HEK293 (cell line): ENCODE data around the gene LAMTOR4.

Source experiments
- CTCF ChIA-PET: fragments of 350-600 bp; formaldehyde crosslinking; extraction: SDS; loops from one replicate; lab custom pipeline; 2021; ENCODE audit warnings: antibody characterized with exemption; lab: Yijun Ruan, JAX
- POLR2A ChIA-PET: fragments of 300-600 bp; formaldehyde crosslinking; extraction: SDS; loops from one replicate; lab custom pipeline; 2020; ENCODE audit warnings: antibody characterized with exemption, inconsistent platforms; lab: Yijun Ruan, JAX
- H3K27ac ChIP-seq: fragments of 200-500 bp; sonication (Bioruptor generic); 2 replicates; pipeline ENCODE4 v1.5.1; 2014; ENCODE audit warnings: low read depth, low read length, control low read depth, inconsistent platforms; ENCODE audit errors: extremely low read depth
- H3K36me3 ChIP-seq, 2 experiments: fragments of 200-500 bp in 1 of 2; sonication (Bioruptor generic) in 1 of 2; 1 replicate in 1 of 2; 2 replicates in 1 of 2; pipeline ENCODE4 v1.5.1; 2014 to 2017; ENCODE audit warnings: inconsistent platforms in 2 of 2, low read length in 2 of 2; ENCODE audit not compliant: control insufficient read depth in 2 of 2, insufficient read depth in 1 of 2
- H3K4me1 ChIP-seq: fragments of 200-500 bp; sonication (Bioruptor generic); 2 replicates; pipeline ENCODE4 v1.5.1; 2014; ENCODE audit warnings: mild to moderate bottlenecking, low read length, inconsistent platforms; ENCODE audit not compliant: control insufficient read depth, insufficient read depth
- H3K4me3 ChIP-seq: 2 replicates; pipeline ENCODE4 v1.5.1; 2011; ENCODE audit warnings: low read depth, mild to moderate bottlenecking, control low read depth, low read length, moderate library complexity
- H3K9me3 ChIP-seq: fragments of 200-500 bp; sonication (Bioruptor generic); 2 replicates; pipeline ENCODE4 v1.5.1; 2014; ENCODE audit warnings: low read depth, low read length, inconsistent platforms; ENCODE audit not compliant: control insufficient read depth, insufficient read depth
- KLF10 ChIP-seq: fragments of 450-650 bp; IDR thresholded peaks from 2 replicates; pipeline ENCODE4 v1.5.1; 2018; ENCODE audit warnings: missing biosample characterization, mild to moderate bottlenecking, missing genetic modification characterization
- KLF8 ChIP-seq: fragments of 450-650 bp; formaldehyde crosslinking; IDR thresholded peaks from 2 replicates; pipeline ENCODE4 v1.5.1; 2016; ENCODE audit warnings: missing biosample characterization, missing genetic modification characterization
- RBAK ChIP-seq: fragments of 450-650 bp; formaldehyde crosslinking; IDR thresholded peaks from 2 replicates; pipeline ENCODE4 v1.5.1; 2016; ENCODE audit warnings: missing biosample characterization, missing genetic modification characterization
- SP2 ChIP-seq: fragments of 450-650 bp; formaldehyde crosslinking; IDR thresholded peaks from 2 replicates; pipeline ENCODE4 v1.5.1; 2016; ENCODE audit warnings: missing biosample characterization, missing genetic modification characterization
- SP3 ChIP-seq: fragments of 450-650 bp; formaldehyde crosslinking; IDR thresholded peaks from 2 replicates; pipeline ENCODE4 v1.5.1; 2016; ENCODE audit warnings: missing biosample characterization, missing genetic modification characterization
- SP7 ChIP-seq: fragments of 450-650 bp; formaldehyde crosslinking; IDR thresholded peaks from 2 replicates; pipeline ENCODE4 v1.5.1; 2016; ENCODE audit warnings: missing biosample characterization, missing genetic modification characterization
- TRIM28 ChIP-seq: IDR thresholded peaks from 2 replicates; pipeline ENCODE4 v1.6.1; 2011; ENCODE audit warnings: low read length, control low read depth, borderline replicate concordance
- ZFHX2 ChIP-seq: fragments of 450-650 bp; formaldehyde crosslinking; conservative IDR thresholded peaks from 2 replicates; pipeline ENCODE4 v1.5.1; 2016; ENCODE audit warnings: missing biosample characterization, missing genetic modification characterization
- ZIC2 ChIP-seq: fragments of 450-650 bp; formaldehyde crosslinking; IDR thresholded peaks from 2 replicates; pipeline ENCODE4 v1.5.1; 2016; ENCODE audit warnings: missing biosample characterization, missing genetic modification characterization
- ZNF19 ChIP-seq: fragments of 450-650 bp; formaldehyde crosslinking; IDR thresholded peaks from 2 replicates; pipeline ENCODE4; 2016; ENCODE audit warnings: missing biosample characterization, missing genetic modification characterization, low read depth
- ZNF202 ChIP-seq: fragments of 450-650 bp; formaldehyde crosslinking; IDR thresholded peaks from 2 replicates; pipeline ENCODE4 v1.5.1; 2016; ENCODE audit warnings: missing biosample characterization, missing genetic modification characterization, borderline replicate concordance
- ZNF24 ChIP-seq: fragments of 450-650 bp; formaldehyde crosslinking; IDR thresholded peaks from 2 replicates; pipeline ENCODE4 v1.5.1; 2016; ENCODE audit warnings: missing biosample characterization, missing genetic modification characterization
- ZNF366 ChIP-seq: fragments of 450-650 bp; formaldehyde crosslinking; conservative IDR thresholded peaks from 2 replicates; pipeline ENCODE4 v1.5.1; 2016; ENCODE audit warnings: missing biosample characterization, missing genetic modification characterization
- ZNF394 ChIP-seq: fragments of 450-650 bp; formaldehyde crosslinking; IDR thresholded peaks from 2 replicates; pipeline ENCODE4 v1.5.1; 2016; ENCODE audit warnings: missing biosample characterization, missing genetic modification characterization, mild to moderate bottlenecking, moderate library complexity, borderline replicate concordance
- ZNF521 ChIP-seq: fragments of 450-650 bp; formaldehyde crosslinking; IDR thresholded peaks from 2 replicates; pipeline ENCODE4 v1.5.1; 2017; ENCODE audit warnings: missing biosample characterization, mild to moderate bottlenecking, missing genetic modification characterization
- ZNF529 ChIP-seq: fragments of 450-650 bp; formaldehyde crosslinking; IDR thresholded peaks from 2 replicates; pipeline ENCODE4 v1.5.1; 2017; ENCODE audit warnings: missing genetic modification characterization, missing biosample characterization; ENCODE audit not compliant: insufficient replicate concordance
- ZNF654 ChIP-seq: fragments of 450-650 bp; formaldehyde crosslinking; IDR thresholded peaks from 2 replicates; pipeline ENCODE4 v1.5.1; 2016; ENCODE audit warnings: low read depth, missing biosample characterization, missing genetic modification characterization
- ZNF707 ChIP-seq: fragments of 450-650 bp; formaldehyde crosslinking; IDR thresholded peaks from 2 replicates; pipeline ENCODE4 v1.5.1; 2016; ENCODE audit warnings: missing biosample characterization, missing genetic modification characterization
- ZNF777 ChIP-seq: fragments of 450-650 bp; formaldehyde crosslinking; IDR thresholded peaks from 2 replicates; pipeline ENCODE4 v1.5.1; 2017; ENCODE audit warnings: missing biosample characterization, missing genetic modification characterization, borderline replicate concordance
- ZNF791 ChIP-seq: fragments of 450-650 bp; formaldehyde crosslinking; IDR thresholded peaks from 2 replicates; pipeline ENCODE4 v1.5.1; 2016; ENCODE audit warnings: missing biosample characterization, missing genetic modification characterization
- ZSCAN16 ChIP-seq: fragments of 450-650 bp; formaldehyde crosslinking; IDR thresholded peaks from 2 replicates; pipeline ENCODE4 v1.5.1; 2016; ENCODE audit warnings: missing biosample characterization, missing genetic modification characterization
- ZXDB ChIP-seq: fragments of 450-650 bp; formaldehyde crosslinking; IDR thresholded peaks from 2 replicates; pipeline ENCODE4 v1.5.1; 2016; ENCODE audit warnings: missing biosample characterization, missing genetic modification characterization
- TF ChIP-seq, protein P1 (sequence below): IDR thresholded peaks from 2 replicates; pipeline ENCODE4 v1.6.1; 2011; ENCODE audit warnings: mild to moderate bottlenecking, low read depth, low read length, borderline replicate concordance
- TF ChIP-seq, protein P2 (sequence below): fragments of 450-650 bp; formaldehyde crosslinking; IDR thresholded peaks from 2 replicates; pipeline ENCODE4 v1.5.1; 2016; ENCODE audit warnings: missing biosample characterization, missing genetic modification characterization
- TF ChIP-seq, protein P3 (sequence below): fragments of 450-650 bp; formaldehyde crosslinking; IDR thresholded peaks from 2 replicates; pipeline ENCODE4 v1.5.1; 2016; ENCODE audit warnings: missing biosample characterization, missing genetic modification characterization, low read depth
- TF ChIP-seq, protein P4 (sequence below): fragments of 450-650 bp; formaldehyde crosslinking; IDR thresholded peaks from 2 replicates; pipeline ENCODE4 v1.5.1; 2016; ENCODE audit warnings: missing biosample characterization, missing genetic modification characterization
- TF ChIP-seq, protein P5 (sequence below): fragments of 450-650 bp; formaldehyde crosslinking; IDR thresholded peaks from 2 replicates; pipeline ENCODE4 v1.5.1; 2017; ENCODE audit warnings: missing biosample characterization, missing genetic modification characterization

LAMTOR4 gene

DNA sequence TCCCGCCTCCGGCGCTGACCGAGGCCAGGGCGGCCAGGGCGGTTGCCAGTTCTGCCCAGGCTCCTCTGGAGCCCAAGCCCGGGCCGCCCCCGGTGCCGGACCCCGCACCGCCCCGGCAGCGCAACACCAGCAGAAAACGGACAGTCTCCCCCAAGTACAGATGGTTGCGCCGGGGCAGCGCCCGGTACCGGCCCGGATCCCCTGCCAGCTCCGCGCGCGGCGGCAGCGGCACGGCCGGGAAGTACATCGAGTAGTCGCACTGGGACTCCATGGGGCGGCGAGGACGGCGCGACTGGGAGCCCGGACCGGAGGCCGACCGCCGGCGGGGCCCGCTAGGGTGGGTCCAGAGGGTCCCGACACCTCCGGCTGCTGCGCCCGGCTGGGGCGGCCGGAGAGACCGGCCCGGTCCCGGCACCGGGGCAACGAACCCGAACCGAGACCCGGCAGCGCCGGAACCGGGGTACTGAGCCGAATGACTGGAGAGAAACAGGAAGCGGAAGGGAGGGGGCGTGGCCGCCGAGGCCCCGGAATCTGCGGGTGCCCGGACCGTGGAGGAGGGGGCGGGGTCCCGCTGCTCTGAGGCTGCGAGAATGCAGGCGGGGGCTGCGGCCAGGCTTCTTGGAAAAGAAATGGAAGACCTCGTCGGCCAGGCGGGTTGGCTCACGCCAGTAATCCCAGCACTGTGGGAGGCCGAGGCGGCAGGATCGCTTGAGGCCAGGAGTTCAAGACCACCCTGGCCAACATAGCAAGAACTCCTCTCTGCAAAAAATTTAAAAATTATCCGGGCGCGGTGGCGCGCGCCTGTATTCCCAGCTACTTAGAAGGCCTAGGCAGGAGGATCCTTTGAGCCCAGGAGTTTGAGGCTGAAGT is 9.7 kb downstream of the LAMTOR4 start, which contains the start of gene TRAPPC14:
TSS of gene TRAPPC14 (minus strand) at position 495 of the 870 bp plus-strand sequence. CDS start at position 271, 224 bp downstream.
- ChIA-PET POLR2A (interaction anchor here (1.0 to 4.3 kb wide), 5 partner anchors 10 to 64 kb away, joined by 3 to 38 read pairs (median 5); partner anchors contain the start of genes GAL3ST4, GPC2, LAMTOR4 and STAG3), CTCF (interaction anchor here (0.6 to 1.9 kb wide), 4 partner anchors 11 to 450 kb away, joined by 3 to 7 read pairs (median 4); no protein-coding TSS in a partner anchor)
- Histone ChIP-seq H3K27ac (peak within 1 kb of the TSS; percentile 67), H3K9me3 (no peaks in the 10 kb centered on the region), H3K4me3 (peak within 1 kb of the TSS; percentile 80), H3K36me3 (peaks cover 0 to 36% of the 10 kb centered on the region in 2 experiments; a peak in 1 of 3 replicates), H3K4me1 (peaks cover 3% of the 10 kb centered on the region; the same call in 1 of the 2 replicates)
- TF ChIP-seq ZNF202 (tag by site-specific recombination) (no peak), RBAK (tag by site-specific recombination) (no peak), ZFHX2 (tag by site-specific recombination) (peak; percentile 71), ZSCAN16 (tag by site-specific recombination) (0 out of 2 replicates have a peak, but pooled peaks have one; percentile 12), ZIC2 (tag by site-specific recombination) (peak; percentile 73), ZNF521 (tag by site-specific recombination) (no peak), ZXDB (tag by site-specific recombination) (peak; percentile 61; the same call in 1 of the 2 replicates), ZNF529 (tag by site-specific recombination) (no peak), SP3 (tag by site-specific recombination) (peak; percentile 90), ZNF19 (no peak), ZNF654 (tag by site-specific recombination) (no peak), ZNF394 (0 out of 2 replicates have a peak, but pooled peaks have one; percentile 24), ZNF366 (0 out of 2 replicates have a peak, but pooled peaks have one; percentile 28), TRIM28 (no peak), ZNF24 (tag by site-specific recombination) (no peak), ZNF707 (tag by site-specific recombination) (no peak), ZNF777 (tag by site-specific recombination) (no peak), ZNF791 (tag by site-specific recombination) (no peak), KLF8 (tag by site-specific recombination) (peak; percentile 85), KLF10 (peak; percentile 72), SP7 (peak; percentile 58; the same call in 1 of the 2 replicates), SP2 (tag by site-specific recombination) (peak; percentile 94)
- TF ChIP-seq, protein P1, sequence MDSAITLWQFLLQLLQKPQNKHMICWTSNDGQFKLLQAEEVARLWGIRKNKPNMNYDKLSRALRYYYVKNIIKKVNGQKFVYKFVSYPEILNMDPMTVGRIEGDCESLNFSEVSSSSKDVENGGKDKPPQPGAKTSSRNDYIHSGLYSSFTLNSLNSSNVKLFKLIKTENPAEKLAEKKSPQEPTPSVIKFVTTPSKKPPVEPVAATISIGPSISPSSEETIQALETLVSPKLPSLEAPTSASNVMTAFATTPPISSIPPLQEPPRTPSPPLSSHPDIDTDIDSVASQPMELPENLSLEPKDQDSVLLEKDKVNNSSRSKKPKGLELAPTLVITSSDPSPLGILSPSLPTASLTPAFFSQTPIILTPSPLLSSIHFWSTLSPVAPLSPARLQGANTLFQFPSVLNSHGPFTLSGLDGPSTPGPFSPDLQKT = no peak
- TF ChIP-seq, protein P2, sequence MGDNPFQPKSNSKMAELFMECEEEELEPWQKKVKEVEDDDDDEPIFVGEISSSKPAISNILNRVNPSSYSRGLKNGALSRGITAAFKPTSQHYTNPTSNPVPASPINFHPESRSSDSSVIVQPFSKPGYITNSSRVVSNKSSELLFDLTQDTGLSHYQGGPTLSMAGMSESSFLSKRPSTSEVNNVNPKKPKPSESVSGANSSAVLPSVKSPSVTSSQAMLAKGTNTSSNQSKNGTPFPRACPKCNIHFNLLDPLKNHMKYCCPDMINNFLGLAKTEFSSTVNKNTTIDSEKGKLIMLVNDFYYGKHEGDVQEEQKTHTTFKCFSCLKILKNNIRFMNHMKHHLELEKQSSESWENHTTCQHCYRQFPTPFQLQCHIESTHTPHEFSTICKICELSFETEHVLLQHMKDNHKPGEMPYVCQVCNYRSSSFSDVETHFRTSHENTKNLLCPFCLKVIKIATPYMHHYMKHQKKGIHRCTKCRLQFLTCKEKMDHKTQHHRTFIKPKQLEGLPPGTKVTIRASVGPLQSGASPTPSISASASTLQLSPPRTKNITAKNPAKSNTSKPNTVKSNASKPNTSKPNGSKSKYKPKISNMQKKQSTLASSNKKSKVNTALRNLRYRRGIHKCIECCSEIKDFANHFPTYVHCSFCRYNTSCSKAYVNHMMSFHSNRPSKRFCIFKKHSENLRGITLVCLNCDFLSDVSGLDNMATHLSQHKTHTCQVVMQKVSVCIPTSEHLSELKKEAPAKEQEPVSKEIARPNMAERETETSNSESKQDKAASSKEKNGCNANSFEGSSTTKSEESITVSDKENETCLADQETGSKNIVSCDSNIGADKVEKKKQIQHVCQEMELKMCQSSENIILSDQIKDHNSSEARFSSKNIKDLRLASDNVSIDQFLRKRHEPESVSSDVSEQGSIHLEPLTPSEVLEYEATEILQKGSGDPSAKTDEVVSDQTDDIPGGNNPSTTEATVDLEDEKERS = no peak
- TF ChIP-seq, protein P3, sequence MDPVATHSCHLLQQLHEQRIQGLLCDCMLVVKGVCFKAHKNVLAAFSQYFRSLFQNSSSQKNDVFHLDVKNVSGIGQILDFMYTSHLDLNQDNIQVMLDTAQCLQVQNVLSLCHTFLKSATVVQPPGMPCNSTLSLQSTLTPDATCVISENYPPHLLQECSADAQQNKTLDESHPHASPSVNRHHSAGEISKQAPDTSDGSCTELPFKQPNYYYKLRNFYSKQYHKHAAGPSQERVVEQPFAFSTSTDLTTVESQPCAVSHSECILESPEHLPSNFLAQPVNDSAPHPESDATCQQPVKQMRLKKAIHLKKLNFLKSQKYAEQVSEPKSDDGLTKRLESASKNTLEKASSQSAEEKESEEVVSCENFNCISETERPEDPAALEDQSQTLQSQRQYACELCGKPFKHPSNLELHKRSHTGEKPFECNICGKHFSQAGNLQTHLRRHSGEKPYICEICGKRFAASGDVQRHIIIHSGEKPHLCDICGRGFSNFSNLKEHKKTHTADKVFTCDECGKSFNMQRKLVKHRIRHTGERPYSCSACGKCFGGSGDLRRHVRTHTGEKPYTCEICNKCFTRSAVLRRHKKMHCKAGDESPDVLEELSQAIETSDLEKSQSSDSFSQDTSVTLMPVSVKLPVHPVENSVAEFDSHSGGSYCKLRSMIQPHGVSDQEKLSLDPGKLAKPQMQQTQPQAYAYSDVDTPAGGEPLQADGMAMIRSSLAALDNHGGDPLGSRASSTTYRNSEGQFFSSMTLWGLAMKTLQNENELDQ (tag by site-specific recombination) = no peak
- TF ChIP-seq, protein P4, sequence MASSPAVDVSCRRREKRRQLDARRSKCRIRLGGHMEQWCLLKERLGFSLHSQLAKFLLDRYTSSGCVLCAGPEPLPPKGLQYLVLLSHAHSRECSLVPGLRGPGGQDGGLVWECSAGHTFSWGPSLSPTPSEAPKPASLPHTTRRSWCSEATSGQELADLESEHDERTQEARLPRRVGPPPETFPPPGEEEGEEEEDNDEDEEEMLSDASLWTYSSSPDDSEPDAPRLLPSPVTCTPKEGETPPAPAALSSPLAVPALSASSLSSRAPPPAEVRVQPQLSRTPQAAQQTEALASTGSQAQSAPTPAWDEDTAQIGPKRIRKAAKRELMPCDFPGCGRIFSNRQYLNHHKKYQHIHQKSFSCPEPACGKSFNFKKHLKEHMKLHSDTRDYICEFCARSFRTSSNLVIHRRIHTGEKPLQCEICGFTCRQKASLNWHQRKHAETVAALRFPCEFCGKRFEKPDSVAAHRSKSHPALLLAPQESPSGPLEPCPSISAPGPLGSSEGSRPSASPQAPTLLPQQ (tag by site-specific recombination) = 0 out of 2 replicates have a peak, but pooled peaks have one; percentile 56
- TF ChIP-seq, protein P5, sequence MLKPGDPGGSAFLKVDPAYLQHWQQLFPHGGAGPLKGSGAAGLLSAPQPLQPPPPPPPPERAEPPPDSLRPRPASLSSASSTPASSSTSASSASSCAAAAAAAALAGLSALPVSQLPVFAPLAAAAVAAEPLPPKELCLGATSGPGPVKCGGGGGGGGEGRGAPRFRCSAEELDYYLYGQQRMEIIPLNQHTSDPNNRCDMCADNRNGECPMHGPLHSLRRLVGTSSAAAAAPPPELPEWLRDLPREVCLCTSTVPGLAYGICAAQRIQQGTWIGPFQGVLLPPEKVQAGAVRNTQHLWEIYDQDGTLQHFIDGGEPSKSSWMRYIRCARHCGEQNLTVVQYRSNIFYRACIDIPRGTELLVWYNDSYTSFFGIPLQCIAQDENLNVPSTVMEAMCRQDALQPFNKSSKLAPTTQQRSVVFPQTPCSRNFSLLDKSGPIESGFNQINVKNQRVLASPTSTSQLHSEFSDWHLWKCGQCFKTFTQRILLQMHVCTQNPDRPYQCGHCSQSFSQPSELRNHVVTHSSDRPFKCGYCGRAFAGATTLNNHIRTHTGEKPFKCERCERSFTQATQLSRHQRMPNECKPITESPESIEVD (tag by site-specific recombination) = no peak
